GM21723 (cell line): ENCODE results near the gene MYOG.

Experiments used
- ATAC-seq: cut with Tn5 transposase; IDR thresholded peaks from one replicate; pipeline ENCODE4 v1.9.1; 2021; ENCODE audit warnings: mild to moderate bottlenecking, moderate library complexity; ENCODE audit not compliant: unreplicated experiment

The MYOG gene

GRCh38 chr1:203073469-203073868 lies 12.3 kb downstream of the MYOG start:
- no peak for ATAC-seq

GRCh38 chr1:203072911-203073310 lies 12.9 kb downstream of the MYOG start:
- ATAC-seq, result no peak

GRCh38 chr1:203072002-203072602 lies 13.7 kb downstream of the MYOG start:
- ATAC-seq, result no peak

GRCh38 chr1:203069030-203069747 lies 16.6 kb downstream of the MYOG start:
- no peak for ATAC-seq

- ATAC-seq, result no peak
These were observed 18.8 kb downstream of the MYOG start for GRCh38 chr1:203066965-203067364.

GRCh38 chr1:203065986-203066385 lies 19.8 kb downstream of the MYOG start:
- no peak for ATAC-seq

- ATAC-seq, result no peak
These were observed 20.6 kb downstream of the MYOG start for GRCh38 chr1:203065191-203065590.

- ATAC-seq, result no peak
These were observed 22.5 kb downstream of the MYOG start for GRCh38 chr1:203063287-203063686.

- no peak for ATAC-seq
These were observed 25.7 kb downstream of the MYOG start for GRCh38 chr1:203060115-203060514.

GRCh38 chr1:203059485-203059884 lies 26.3 kb downstream of the MYOG start:
- ATAC-seq, result no peak

- ATAC-seq, result no peak
These were observed 27.2 kb downstream of the MYOG start for GRCh38 chr1:203058676-203058935.

GRCh38 chr1:203057911-203058675 lies 27.7 kb downstream of the MYOG start:
- ATAC-seq, result no peak

GRCh38 chr1:203056516-203056915 lies 29.3 kb downstream of the MYOG start:
- no peak for ATAC-seq

GRCh38 chr1:203056012-203056411 lies 29.8 kb downstream of the MYOG start:
- ATAC-seq, result no peak

GRCh38 chr1:203055161-203055799 lies 30.5 kb downstream of the MYOG start:
- no peak for ATAC-seq

- ATAC-seq, result no peak
These were observed 31.2 kb downstream of the MYOG start for GRCh38 chr1:203054642-203055041.

GRCh38 chr1:203054184-203054583 lies 31.6 kb downstream of the MYOG start:
- no peak for ATAC-seq

GRCh38 chr1:203052601-203053000 lies 33.2 kb downstream of the MYOG start:
- no peak for ATAC-seq

- ATAC-seq, result no peak
These were observed 33.9 kb downstream of the MYOG start for GRCh38 chr1:203051841-203052324.

GRCh38 chr1:203050826-203051225 lies 35.0 kb downstream of the MYOG start:
- no peak for ATAC-seq

- ATAC-seq, result no peak
These were observed 36.1 kb downstream of the MYOG start for GRCh38 chr1:203049576-203050180.
